GM19452 (cell line): ENCODE data around the gene C9orf50.
A peak's percentile ranks its signal among the peaks of the same experiment; 100 is the strongest.

Experiments used
- ATAC-seq: cut with Tn5 transposase; IDR thresholded peaks from one replicate; pipeline ENCODE4 v1.9.1; 2021; ENCODE audit not compliant: unreplicated experiment

Gene C9orf50

GRCh38 chr9:129632460-129632859, 11.6 kb upstream of the C9orf50 start:
- ATAC-seq = no peak

- ATAC-seq = no peak
Measured at GRCh38 chr9:129631674-129632129, 10.8 kb upstream of the C9orf50 start.

- ATAC-seq = no peak
Measured at GRCh38 chr9:129630967-129631673, 10.2 kb upstream of the C9orf50 start.

GRCh38 chr9:129629251-129629820, 8.4 kb upstream of the C9orf50 start:
- no peak for ATAC-seq

GRCh38 chr9:129628709-129629108, 7.8 kb upstream of the C9orf50 start:
- no peak for ATAC-seq

- no peak for ATAC-seq
Measured at GRCh38 chr9:129627556-129628440, 6.9 kb upstream of the C9orf50 start.

- peak; percentile 23 for ATAC-seq
Measured at GRCh38 chr9:129626625-129627284, 5.9 kb upstream of the C9orf50 start.

- ATAC-seq = peak; percentile 74
Measured at GRCh38 chr9:129626079-129626624, 5.3 kb upstream of the C9orf50 start, which contains the start of gene NTMT1. TSS of gene NTMT1 (plus strand) at chr9:129626163. CDS start at chr9:129632704, 6,541 bp downstream.

- ATAC-seq = no peak
Measured at GRCh38 chr9:129624947-129625346, 4.0 kb upstream of the C9orf50 start.

- no peak for ATAC-seq
Measured at GRCh38 chr9:129624168-129624759, 3.4 kb upstream of the C9orf50 start.

- ATAC-seq = no peak
Measured at GRCh38 chr9:129623331-129623730, 2.4 kb upstream of the C9orf50 start.

- ATAC-seq = no peak
Measured at GRCh38 chr9:129619787-129620668, 873 bp downstream of the C9orf50 start.

- no peak for ATAC-seq
Measured at GRCh38 chr9:129617167-129617566, 3.7 kb downstream of the C9orf50 start.

GRCh38 chr9:129615407-129616285, 5.3 kb downstream of the C9orf50 start:
- ATAC-seq = no peak

- no peak for ATAC-seq
Measured at GRCh38 chr9:129614932-129615331, 6.0 kb downstream of the C9orf50 start.

GRCh38 chr9:129613520-129614175, 7.3 kb downstream of the C9orf50 start:
- ATAC-seq = no peak

GRCh38 chr9:129612815-129613519, 7.9 kb downstream of the C9orf50 start:
- no peak for ATAC-seq
